IMR-90 (cell line): ENCODE results near the gene ZDHHC8. TPM values are rescaled to one million over a fixed set of nuclear protein-coding genes. Genes with fewer than 3 reads are reported as not detected.

Experiments
- ELK1 ChIP-seq: fragments of 150-350 bp; IDR thresholded peaks from 2 replicates; pipeline ENCODE4 v1.6.1; 2016; ENCODE audit warnings: low read depth, mild to moderate bottlenecking, low read length, moderate library complexity, borderline replicate concordance
- polyA plus RNA-seq, 3 experiments: library from polyadenylated mRNA; depleted of rRNA; stranded (reverse); fragments of >200 nt; gene quantifications; 2 replicates each; pipeline ENCODE4 v1.2.3, GENCODE V29; 2012; ENCODE audit warnings: low replicate concordance in 1 of 3
- total RNA-seq: library from RNA; depleted of rRNA; stranded (reverse); fragments of >200 nt; gene quantifications from 2 replicates; pipeline ENCODE4 v1.2.3, GENCODE V29; 2012

Gene ZDHHC8
- total and polyA plus RNA-seq, 2 of the 4 experiments (the other 2 are of a cell fraction): 2.5 to 72.6 TPM

- TF ChIP-seq ELK1: no peak
These were observed 16.8 kb upstream of the ZDHHC8 start (continued) for GRCh38 chr22:20114506-20115475.
